Activated CD8-positive, alpha-beta memory T cell treated with anti-CD3 and anti-CD28 coated beads for 48 hours (primary cell): Measurements from ENCODE around the gene HAUS7.

Experiments
- DNase-seq, 3 experiments: peaks; one replicate each; pipeline ENCODE4 v3.0.0-alpha.2; 2020; ENCODE audit warnings: low read depth in 2 of 3, low spot score in 2 of 3

The HAUS7 gene

DNA sequence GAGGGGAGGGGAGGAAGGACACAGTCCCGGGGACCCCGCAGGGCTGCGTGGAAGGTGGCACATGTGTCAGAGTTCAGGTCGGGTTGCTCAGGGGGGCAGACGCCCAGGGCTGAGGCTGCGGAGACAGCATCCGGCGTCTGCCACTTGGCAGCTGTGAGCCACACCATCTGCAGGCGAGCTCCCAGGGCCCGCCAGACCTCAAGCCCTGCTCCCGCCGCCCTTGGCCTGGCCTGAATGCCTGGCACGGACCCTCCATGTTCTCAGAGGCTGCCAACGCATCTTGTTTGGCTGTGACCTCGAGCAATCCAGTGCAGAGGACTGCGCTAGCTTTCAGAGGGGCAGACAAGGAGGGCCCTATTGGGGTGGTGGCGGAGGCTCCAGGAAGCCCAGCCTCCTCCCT lies 29.5 kb upstream of the HAUS7 start:
- no peak for DNase-seq

DNA sequence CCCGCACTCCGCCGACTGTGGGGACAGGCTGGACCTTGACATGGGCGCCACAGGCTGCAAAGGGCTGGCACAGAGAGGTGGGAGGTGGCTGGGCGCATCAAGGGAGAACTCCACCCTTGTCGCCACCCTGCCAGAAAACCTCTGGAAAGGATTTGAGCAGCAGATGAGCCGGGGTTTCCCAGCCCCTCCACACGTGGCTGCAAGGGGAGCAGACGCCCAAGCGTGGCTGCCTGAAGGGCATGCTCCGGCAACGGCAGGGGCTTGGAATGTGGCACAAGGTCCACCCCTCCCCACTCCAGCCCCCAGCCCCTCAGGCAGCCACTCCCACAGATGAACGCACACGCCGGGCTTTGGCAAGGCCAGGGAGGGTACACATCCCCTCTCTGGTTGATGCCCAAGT lies 29.0 kb upstream of the HAUS7 start:
- no peak for DNase-seq

DNA sequence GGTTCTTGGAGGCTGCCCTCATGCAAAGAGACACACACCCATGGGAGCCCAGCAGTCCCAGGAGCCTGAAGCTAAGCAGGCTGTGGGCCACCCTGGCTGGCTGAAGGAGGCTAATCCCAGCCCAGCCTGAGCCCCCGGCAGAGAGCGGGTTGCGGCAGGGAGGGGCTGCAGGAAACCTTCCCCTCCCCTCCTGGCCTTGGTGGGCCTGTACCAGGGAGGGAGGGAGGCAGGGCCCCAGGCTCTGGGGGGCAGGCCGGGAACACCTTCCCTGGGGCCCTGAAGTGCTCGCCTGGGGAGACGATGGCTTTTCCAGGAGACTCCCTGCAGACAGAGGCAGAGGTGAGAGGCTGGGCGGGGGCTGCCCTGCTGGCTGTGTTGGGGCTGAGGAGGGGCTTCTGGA lies 28.1 kb upstream of the HAUS7 start:
- no peak for DNase-seq

DNA sequence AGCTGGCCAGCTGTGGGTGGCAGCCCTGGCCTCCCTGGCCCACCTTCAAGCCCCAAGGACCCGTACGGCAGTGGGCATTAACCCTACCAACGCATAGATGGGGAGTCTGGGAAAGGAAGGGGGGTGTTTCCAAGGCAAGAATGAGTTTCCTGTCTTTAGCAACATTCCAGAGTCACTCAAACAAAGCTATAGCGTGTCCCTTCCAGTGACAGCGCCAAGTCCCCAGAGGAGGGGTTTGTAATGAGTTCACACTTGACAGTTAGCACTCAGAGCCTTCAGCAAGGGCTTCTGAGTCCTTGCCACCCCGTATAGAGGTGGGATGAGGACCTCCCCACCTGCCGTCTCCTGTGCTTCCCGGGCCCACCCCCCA lies 26.2 kb upstream of the HAUS7 start:
- DNase-seq, result no peak

DNA sequence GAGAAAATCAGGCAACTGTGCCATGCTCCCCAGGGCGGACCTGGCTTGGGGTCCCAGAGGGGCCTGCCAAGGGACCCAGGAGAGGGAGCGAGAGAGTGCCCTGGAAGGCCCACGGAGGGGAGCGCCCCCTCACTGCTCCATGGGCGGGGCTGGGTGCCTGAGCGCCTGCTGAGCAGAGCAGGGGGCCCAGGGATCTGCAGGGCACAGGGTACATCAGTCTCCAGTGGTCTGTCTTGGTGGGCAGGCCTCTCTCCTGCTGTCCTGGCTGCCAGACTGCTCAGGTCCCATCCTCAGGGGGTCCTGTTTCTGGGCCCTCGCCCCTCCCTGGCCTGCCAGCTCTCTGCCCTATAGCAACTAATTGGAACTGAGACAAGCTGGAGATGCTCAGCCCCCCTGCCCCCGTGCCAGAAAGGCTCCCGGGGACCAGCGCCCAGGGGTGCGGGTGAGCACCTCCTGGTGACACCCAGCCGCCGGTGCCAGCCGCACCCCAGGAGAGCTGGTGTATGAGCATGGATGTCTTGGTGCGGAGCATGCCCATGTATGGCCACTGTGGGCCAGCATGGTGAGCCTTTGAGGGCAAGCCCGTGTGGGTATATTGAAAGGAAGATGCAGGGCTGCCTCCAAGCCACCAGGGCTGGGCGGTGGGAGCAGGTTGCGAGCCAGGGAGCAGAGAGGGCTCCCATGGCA lies 25.7 kb upstream of the HAUS7 start:
- no peak for DNase-seq

DNA sequence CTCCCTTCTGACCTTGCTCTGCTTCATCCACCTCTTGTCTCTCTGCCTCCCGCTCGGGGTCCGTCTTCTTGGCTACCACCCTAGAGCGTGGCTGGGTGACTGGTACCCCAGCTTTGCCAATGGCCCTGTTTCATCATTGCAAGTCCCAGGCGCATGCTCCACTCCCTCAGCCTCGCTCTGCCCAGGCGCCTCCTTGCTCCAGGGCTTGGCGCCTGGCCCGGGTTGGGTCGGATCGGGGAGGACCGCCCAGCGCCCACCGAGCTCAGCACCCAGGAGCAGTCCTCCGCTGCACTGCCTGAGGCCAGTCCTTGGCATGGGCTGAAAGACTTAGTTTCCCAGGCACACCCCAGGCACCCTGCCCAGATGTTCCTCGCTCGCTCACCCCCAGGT lies 25.0 kb upstream of the HAUS7 start:
- no peak for DNase-seq

DNA sequence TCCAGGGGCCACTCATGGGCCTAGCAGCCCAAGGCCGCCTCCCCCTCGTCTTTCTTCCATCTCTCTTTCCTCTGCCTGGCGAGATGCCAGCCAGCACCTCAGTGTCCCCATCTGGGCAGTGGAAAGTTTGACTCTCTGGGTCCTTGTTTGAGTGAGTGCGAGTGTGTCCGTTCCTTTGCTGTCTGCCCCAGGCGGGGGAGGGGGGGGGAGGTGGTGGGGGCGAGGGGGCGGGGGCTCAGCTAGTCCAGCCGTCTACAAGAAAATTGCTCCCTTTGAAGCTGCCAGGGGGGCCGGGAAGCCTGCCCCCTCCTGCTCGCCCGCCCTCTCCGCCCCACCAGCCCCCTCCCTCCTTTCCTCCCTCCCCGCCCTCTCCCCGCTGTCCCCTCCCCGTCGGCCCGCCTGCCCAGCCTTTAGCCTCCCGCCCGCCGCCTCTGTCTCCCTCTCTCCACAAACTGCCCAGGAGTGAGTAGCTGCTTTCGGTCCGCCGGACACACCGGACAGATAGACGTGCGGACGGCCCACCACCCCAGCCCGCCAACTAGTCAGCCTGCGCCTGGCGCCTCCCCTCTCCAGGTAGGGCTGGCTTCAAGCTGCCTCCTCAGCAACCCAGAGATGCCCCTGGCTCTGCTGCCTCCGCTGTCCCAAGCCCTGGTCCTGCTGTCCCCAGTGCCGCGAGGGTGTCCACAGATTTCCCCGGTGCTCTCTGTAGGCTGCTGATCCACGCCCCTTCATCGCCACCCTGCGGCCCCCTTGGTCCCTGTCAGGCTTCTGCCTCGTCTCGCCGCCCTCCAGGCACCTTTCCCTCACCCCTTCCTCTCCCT lies 24.4 kb upstream of the HAUS7 start, which contains the start of gene BGN:
TSS of gene BGN (plus strand) at position 440 of the 821 bp plus-strand sequence. CDS start 9,652 bp downstream, outside the sequence.
- no peak for DNase-seq

DNA sequence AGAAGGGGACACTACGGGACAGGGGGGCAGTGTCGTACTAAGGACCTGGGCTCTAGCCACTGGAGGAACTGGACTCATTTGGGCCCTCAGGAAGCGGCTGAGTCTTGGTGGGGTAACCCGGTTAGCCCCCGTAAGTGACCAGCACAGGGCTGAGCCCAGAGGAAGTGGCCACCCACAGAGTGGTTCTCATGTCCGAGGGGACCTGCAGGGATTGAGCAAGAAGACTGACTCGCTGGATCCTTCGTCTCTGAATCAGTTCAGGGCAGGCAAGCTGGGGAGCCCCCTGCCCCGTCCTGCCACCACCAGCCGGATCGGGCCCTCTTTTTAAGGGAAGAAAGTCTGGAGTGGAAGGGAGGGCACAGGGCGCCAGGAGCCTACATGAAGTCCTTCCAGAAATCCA lies 23.7 kb upstream of the HAUS7 start:
- no peak for DNase-seq

DNA sequence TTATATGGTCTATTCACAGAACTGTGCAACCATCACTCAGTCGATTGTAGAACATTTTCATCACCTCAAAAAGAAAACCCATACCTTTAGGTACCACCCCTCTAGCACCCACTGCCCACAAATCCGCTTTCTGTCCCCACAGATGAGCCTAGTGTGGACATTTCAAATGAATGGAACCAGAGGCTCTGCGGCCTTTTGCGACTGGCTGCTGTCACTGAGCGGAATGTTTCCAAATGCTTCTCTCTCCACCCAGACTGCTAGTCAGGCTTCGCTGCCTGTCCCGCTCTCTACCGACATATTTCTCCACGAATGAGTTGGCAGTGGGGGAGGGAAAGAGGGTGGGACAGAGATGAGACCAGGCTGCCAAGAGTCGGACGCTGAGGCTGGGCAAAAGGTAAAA lies 22.7 kb upstream of the HAUS7 start:
- DNase-seq, result no peak

DNA sequence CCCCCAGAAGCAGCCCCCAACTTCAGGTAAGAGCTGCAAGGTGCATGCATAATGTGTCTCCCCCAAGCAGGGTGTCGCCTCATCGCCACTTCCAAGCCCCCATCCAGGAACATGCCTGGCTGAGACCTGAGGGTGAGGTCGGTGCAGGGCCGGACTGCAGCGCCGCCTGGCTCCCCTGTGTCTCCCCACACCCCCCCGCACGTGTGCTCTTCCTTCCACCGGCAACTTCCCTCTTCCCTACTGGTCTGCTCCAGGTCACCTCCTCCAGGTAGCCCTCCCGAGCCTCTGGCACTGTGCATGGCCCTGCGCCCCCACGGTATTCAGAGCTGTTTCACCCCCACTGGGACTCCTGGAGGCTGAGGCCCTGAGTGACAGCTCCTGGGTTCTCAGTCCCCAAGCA lies 22.2 kb upstream of the HAUS7 start:
- DNase-seq, result no peak

DNA sequence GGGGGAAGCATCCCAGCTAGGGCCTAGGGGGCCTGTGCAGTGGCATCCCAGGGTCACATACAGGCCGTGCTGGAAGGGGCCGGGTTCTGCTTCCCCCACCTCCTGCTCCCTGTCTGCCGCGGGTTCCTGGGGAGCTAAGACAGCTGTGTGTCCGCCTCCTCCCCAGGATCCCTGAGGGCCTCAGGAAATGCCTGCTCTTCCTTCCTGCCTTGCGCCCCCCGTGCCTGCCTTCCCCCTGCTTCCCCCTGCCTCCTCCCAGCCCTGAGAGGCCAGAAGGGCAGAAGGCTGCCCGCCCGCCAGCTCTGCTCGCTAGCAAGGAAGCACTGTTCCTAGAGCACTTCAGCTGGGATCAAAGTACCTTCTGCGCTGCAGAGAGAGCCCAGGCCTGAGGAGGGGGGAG lies 21.5 kb upstream of the HAUS7 start:
- no peak for DNase-seq

DNA sequence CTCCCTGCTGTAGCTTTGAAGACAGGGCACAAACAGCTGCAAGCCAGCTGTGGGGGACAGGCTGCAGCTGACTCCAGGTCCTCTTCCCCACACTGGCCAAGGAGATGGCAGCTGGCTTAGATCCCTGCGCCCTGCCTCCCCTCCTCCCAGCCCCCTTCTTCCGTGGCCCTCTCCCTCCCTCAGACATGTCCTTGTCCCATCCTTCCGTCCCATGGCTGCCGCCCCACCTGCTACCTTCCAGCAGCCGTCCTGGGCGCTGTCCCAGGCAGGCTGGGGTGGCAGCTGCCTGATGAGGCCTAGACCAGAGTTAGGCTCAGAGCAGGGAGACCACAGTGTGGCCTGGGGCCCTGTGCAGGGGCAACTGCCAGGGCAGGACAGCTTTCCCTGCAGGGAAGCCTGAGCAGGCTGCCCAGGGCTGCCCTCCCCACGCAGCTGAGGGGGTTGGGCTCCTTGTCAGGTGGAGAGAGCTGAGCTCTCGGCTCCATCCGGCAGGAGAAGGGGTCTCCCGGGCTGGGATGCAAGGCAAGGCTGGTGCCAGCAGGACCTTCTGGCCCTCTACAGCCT lies 21.1 kb upstream of the HAUS7 start:
- DNase-seq, result no peak

DNA sequence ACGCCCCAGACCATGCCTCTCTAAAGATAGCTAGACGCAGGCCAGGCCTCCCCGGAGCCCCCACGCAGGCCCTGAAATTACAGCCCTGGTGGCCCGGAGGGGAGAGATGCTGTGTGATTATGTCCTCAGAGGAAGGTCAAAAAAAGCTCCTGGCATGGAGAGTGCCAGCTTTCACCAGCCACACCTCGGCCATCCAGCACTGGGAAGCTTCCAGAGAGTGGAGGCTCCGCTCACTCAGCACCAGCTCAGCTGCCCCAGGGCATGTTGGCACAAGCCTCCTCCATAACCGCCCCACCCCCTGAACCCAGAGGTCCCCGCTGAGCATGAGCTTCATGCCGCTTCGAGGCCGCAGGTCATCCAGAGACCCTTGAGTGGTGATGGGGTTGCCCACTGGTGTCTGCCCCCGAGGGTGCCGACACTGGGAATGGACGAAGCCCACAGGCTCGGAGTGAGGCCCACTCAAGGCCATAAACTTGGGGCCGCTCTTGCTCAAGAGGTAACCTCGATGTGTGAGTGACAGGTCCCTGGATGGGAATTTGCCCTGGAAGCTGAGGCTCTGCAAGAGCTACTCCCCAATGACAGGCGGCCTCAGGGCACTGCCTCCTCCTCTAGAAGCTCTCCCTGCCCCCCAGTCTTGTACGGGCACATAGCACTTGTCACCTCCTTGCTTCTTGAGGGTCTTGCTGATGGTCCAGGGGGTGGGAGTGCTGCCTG lies 20.0 kb upstream of the HAUS7 start:
- DNase-seq, result no peak

DNA sequence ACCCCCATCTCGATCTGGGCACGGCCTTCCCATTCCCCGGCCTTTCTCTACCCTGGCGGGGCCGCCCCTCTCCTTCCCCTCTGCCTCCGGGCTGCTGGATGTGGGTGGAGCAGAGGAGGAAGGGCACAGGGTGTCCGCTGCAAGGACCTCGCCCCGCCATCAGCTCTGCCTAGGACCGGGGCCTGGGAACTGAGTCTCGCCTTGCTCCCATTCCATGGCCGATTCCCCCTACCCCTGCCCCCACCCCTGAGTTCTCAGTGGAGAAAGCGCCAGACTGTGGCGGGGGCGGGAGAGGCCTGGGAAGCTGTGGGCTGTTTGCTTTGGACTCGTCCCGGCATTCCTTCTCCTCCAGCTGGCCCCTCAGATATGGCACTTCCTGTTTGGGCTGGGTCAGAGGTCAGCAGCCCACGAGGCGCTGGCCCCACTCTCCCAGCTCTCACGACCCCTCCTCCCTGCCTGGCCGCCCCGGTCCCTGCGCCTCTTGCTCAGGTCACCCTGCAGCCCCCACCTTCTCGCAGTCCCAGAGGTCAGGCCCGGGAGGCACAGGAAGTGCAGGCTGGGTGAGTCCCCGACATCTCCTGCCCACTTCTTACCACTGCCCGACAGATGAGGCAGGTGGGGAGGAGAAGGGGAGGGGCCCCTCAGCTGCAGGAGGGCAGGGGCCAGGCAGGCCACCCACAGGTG lies 18.0 kb upstream of the HAUS7 start:
- DNase-seq, result no peak

DNA sequence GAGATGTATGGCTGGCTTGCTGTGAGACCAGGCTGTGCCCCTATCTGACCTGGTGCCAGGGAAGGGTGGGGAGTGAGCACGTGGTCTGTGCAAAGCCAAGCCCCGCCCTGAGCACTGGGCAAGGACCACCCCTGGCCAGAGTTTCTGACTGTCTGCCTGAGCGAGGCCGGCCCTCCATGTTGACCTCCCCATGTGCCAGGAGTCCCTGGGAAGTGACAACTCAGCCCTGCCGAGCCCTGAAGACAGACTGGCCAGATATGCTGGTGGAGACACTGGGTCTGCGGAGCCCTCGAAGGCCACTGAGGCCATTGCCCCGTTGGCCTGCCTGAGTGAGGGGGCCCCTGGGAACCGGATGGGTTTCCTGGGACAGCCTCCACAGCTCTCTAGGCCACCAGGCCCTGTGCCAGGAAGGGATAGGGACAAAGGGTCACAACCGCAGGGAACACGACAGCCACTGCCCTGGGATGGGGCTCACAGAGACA lies 17.3 kb upstream of the HAUS7 start:
- DNase-seq, result no peak

DNA sequence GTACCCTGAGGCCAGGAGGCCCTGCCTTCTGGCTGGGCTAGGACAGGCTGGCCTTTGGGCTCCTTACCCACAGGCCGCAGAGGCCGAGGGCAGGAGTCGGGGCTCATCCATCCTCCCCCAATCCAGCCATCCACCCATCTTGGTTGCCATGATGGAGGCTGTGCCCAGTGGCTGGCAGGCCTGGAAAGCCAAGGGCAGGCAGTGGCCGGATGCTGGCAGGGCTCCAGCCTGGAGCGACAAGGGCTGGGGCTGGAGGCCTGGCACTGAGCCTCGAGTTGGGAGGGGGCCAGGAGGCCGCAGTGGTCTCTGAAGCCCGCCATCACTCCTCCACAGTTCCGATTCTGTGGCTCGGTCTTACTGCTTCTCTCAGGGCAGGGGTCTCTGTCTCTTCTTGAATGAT lies 15.8 kb upstream of the HAUS7 start:
- no peak for DNase-seq

DNA sequence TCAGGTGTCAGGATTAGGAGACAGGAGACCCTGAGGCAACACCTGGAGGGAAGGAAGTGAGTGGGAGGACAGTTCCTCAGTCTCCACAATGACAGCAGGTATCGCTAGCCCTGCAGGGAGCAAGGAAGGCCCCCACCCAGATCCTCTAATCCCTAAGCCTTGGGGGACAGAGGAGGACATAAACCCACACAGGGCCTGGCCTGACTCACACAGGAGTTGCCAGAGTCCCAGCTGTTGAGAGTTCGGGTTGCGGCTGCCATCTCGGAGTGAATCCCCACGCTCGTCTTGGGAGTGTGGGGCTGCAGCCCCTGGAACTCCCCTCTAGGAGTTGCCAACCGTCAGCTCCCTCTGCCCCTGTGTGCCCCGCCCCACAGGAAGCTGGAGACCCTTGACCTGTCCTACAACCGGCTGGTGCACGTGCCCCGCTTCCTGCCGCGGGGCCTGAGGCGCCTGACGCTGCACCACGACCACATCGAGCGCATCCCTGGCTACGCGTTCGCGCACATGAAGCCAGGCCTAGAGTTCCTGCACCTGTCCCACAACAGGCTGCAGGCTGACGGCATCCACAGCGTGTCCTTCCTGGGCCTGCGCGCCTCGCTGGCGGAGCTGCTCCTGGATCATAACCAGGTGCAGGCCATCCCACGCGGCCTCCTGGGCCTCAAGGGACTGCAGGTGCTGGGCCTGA lies 15.2 kb upstream of the HAUS7 start:
- no peak for DNase-seq

DNA sequence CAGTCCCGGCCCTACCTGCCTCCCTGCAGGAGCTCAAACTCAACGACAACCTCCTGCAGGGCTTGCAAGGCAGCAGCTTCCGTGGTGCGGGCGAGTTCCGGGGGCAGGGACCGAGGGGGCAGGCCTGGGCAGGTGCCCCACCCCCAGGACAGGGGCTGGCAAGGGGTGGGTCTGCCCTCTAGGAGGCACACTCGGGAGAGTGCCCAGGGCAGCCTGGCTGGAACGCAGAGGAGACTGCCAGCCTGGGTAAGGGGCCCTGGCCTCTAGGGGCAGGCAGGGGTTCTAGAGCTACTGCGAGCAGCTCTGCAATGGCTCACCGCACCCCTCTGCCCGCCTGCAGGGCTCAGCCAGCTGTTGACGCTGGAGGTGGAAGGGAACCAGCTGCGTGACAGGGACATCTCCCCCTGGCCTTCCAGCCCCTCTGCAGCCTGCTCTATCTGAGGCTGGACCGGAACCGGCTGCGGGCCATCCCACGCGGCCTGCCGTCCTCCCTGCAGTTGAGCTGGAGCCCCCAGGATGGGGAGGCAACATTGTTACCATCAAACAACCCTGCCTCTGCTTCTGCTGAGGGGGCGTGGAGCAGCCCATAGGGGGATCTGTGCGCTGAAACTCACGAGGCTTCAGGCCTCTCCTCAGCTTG lies 12.1 kb upstream of the HAUS7 start:
- no peak for DNase-seq

DNA sequence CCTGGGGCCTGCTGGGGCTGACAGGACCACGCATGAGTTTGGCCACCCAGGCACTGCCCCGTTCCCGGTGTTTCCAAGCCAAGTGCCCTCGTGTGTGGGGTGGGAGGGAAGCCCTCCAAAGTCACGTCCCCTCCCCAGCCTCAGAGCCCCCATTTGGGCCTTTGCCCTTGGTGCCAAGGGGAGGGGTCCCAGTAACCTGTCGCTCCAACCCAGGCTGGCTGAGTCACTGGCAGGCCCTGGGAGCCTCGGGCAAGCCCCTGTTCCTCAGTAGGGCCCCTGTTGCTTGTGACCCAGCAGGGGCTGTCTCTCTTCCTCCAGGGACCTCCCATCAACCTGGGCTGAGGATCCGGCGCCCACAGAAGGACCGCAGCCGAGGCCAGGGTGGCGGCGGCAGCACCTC lies 10.7 kb upstream of the HAUS7 start:
- DNase-seq, result no peak

DNA sequence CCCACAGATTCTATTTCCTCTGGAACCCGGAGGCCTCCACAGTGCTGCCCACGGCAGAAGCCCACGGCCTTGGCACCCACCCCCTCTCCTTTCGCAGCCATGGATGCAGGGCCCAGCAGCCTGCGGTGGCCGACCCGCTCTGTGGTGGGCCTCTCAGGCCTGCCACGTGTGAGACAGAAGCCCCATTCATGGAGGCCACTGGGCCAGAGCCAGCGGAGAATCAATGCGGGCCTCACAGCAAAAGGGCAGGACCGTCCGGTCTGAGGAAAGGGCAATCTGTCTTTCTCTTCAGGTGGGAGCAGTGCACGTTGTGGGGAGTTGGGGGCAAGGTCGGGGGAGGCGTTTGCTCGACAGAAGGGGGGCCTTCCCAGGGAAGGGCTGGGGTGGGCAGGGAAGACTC lies 8.4 kb upstream of the HAUS7 start:
- no peak for DNase-seq
